ENCODE measurements around the gene DPH5. TPM values are rescaled to one million over a fixed set of nuclear protein-coding genes. Genes with fewer than 3 reads are reported as not detected.

DPH5 gene
- total and polyA plus RNA-seq, 10 of the 15 experiments (the other 5 are each of a cell fraction or from before 2014, with no cell fraction given), result 44.1 to 95.7 (median 66.4) TPM

GRCh38 chr1:101027194-101027772 is 1.7 kb upstream of the DPH5 start (continued):
- TF ChIP-seq NR2F1 (conservative IDR thresholded peaks at IDR 0.05) (no peak), IKZF2 (IDR thresholded peaks at IDR 0.05) (no peak), PRDM15 (CRISPR knock-in tag; IDR thresholded peaks at IDR 0.05) (no peak), YY1 (IDR thresholded peaks at IDR 0.05; ENCODE audit: low read depth, low read length) (peak; percentile 83), USF2 (IDR thresholded peaks at IDR 0.05; ENCODE audit: borderline replicate concordance, low read depth, low read length) (no peak), TCF3 (IDR thresholded peaks at IDR 0.05; ENCODE audit: borderline replicate concordance, insufficient read depth, low read depth, low read length) (no peak), SMARCA5 (IDR thresholded peaks at IDR 0.05) (no peak), ZSCAN29 (IDR thresholded peaks at IDR 0.05) (no peak), SUZ12 (IDR thresholded peaks at IDR 0.05; ENCODE audit: unreplicated experiment) (no peak)
- TF ChIP-seq, protein P1, sequence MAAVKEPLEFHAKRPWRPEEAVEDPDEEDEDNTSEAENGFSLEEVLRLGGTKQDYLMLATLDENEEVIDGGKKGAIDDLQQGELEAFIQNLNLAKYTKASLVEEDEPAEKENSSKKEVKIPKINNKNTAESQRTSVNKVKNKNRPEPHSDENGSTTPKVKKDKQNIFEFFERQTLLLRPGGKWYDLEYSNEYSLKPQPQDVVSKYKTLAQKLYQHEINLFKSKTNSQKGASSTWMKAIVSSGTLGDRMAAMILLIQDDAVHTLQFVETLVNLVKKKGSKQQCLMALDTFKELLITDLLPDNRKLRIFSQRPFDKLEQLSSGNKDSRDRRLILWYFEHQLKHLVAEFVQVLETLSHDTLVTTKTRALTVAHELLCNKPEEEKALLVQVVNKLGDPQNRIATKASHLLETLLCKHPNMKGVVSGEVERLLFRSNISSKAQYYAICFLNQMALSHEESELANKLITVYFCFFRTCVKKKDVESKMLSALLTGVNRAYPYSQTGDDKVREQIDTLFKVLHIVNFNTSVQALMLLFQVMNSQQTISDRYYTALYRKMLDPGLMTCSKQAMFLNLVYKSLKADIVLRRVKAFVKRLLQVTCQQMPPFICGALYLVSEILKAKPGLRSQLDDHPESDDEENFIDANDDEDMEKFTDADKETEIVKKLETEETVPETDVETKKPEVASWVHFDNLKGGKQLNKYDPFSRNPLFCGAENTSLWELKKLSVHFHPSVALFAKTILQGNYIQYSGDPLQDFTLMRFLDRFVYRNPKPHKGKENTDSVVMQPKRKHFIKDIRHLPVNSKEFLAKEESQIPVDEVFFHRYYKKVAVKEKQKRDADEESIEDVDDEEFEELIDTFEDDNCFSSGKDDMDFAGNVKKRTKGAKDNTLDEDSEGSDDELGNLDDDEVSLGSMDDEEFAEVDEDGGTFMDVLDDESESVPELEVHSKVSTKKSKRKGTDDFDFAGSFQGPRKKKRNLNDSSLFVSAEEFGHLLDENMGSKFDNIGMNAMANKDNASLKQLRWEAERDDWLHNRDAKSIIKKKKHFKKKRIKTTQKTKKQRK (IDR thresholded peaks at IDR 0.05; ENCODE audit: low read depth, low read length), result no peak
- TF ChIP-seq, protein P2, sequence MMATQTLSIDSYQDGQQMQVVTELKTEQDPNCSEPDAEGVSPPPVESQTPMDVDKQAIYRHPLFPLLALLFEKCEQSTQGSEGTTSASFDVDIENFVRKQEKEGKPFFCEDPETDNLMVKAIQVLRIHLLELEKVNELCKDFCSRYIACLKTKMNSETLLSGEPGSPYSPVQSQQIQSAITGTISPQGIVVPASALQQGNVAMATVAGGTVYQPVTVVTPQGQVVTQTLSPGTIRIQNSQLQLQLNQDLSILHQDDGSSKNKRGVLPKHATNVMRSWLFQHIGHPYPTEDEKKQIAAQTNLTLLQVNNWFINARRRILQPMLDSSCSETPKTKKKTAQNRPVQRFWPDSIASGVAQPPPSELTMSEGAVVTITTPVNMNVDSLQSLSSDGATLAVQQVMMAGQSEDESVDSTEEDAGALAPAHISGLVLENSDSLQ (IDR thresholded peaks at IDR 0.05), result no peak
- TF ChIP-seq, protein P3, sequence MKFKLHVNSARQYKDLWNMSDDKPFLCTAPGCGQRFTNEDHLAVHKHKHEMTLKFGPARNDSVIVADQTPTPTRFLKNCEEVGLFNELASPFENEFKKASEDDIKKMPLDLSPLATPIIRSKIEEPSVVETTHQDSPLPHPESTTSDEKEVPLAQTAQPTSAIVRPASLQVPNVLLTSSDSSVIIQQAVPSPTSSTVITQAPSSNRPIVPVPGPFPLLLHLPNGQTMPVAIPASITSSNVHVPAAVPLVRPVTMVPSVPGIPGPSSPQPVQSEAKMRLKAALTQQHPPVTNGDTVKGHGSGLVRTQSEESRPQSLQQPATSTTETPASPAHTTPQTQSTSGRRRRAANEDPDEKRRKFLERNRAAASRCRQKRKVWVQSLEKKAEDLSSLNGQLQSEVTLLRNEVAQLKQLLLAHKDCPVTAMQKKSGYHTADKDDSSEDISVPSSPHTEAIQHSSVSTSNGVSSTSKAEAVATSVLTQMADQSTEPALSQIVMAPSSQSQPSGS (IDR thresholded peaks at IDR 0.05; ENCODE audit: low read length), result no peak

Data from GM12878 (cell line).